ENCODE data around the gene FER.

Gene FER

DNA sequence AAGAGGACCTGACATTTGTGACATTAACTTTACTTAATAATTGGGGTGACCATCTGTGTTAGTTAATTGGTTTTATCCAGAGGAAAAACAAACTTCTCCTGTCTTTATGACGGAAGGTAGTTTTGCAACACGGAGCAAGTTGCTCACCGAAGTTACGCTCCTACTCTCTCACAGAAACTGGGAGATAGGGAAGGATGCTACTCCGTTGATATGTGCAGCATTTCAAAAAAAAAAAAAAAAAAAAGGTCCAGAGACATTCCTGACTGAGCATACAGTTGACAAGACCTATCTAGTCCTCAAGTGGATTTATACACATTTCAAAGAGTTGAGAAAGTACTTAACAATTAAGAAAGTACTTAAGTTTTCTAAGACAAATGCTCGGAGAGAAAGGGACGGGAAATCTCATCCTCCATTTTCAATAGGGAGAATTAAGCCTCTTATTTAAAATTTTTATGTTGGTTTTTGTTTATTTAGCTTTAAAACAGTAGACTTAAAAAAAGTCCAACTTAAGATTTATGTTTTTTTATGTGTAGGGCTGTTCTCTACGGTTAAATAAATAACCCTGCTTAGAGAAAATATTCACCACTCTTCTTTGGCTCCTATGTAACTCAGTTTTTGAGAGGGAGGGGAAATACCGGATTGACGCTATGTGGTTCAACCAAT lies 455 bp upstream of the FER start:
- no peaks in the 10 kb centered on the region for H3K36me3 ChIP-seq
- H3K4me3 ChIP-seq (ENCODE audit: low read depth in 1 of 2, low read length in 1 of 2): peak overlapping the region in 1 of 2 experiments; percentile 80
- TF ChIP-seq, protein P1, sequence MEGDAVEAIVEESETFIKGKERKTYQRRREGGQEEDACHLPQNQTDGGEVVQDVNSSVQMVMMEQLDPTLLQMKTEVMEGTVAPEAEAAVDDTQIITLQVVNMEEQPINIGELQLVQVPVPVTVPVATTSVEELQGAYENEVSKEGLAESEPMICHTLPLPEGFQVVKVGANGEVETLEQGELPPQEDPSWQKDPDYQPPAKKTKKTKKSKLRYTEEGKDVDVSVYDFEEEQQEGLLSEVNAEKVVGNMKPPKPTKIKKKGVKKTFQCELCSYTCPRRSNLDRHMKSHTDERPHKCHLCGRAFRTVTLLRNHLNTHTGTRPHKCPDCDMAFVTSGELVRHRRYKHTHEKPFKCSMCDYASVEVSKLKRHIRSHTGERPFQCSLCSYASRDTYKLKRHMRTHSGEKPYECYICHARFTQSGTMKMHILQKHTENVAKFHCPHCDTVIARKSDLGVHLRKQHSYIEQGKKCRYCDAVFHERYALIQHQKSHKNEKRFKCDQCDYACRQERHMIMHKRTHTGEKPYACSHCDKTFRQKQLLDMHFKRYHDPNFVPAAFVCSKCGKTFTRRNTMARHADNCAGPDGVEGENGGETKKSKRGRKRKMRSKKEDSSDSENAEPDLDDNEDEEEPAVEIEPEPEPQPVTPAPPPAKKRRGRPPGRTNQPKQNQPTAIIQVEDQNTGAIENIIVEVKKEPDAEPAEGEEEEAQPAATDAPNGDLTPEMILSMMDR (IDR thresholded peaks at IDR 0.05): no peak
- peaks cover 36% of the 10 kb centered on the region for H3K27me3 ChIP-seq
- no peak overlapping the region for H3K27ac ChIP-seq
- H3K4me1 ChIP-seq (ENCODE audit: control insufficient read depth in 1 of 2, insufficient read depth in 1 of 2, low read depth in 1 of 2, low read length in 1 of 2): peaks cover 13 to 18% of the 10 kb centered on the region in 2 experiments
- no peaks in the 10 kb centered on the region for H3K9me3 ChIP-seq

DNA sequence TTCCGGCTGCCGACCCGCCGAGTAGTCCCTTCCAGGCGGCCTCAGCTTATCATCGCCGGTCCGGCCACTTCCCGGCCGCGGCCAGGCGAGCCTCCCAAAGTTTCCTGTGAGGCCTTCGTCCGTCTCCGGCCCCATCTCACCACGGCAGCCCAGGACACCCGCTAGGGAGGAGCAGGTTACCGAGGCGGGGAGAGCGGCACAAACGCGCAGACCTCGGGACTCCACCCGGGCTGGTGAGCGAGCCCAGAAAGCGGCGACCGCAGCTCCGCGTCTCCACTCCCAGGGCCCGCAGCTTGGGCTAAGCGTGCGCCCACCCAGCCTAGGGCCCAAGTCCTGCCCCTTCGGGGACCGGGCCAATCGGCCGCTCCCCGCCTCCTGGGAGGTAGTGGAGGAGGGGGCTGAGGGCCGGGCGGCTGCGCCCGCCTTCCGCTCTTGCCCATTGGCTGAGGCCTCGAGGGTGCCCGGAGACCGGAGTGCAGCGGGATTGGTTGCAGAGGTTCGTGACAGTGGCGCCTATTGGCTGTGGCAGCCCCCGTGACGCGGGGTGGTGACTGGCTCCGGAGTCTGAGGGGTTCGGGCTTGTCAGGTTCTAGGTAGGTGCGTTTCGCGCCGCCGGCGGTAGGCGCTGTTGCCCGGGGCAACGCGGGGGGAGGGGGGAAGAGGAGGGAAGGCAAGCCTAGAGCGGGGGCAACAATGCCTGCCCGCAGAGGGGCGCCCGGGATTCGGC lies 867 bp downstream of the FER start:
- peaks cover 13 to 18% of the 10 kb centered on the region in 2 experiments for H3K4me1 ChIP-seq (ENCODE audit: control insufficient read depth in 1 of 2, insufficient read depth in 1 of 2, low read depth in 1 of 2, low read length in 1 of 2)

DNA sequence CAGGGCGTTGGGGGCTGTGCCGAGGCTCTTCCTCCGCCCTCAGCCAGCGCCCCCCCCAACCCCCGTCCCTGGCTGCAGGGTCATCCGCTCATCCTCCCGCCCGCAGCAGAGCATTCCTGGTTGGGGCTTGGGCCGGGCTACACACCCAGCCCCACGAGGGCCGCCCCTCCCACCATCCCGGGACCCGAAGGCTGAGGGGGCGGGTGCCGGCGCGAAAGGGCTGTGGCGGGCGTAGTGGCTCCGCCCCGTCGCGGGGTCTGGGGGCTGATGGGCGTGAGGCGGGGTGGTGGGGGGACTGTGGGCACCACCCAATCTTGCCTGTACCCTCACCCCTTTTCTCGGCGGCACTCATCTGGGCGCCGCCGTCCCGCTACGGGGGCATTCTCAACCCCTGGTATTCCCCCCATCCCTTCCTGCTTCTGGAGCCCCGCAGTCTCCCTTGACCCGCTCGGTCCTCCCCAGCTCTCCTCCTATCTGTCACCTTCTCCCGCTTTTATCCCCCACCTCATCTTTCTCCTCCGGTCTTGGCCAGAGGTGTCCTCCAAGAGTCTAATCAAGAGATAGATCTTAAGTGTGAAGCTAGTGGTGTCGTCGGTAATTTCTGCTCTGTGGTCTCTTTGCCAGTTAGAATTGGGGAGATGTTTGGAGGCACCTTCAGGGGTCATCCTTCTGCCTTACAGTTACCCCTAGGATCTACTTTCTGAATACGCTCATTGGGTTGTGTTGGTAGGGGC lies 1.6 kb downstream of the FER start:
- Histone ChIP-seq H3K36me3 (no peaks in the 10 kb centered on the region), H3K27ac (peak overlapping the region; percentile 57), H3K27me3 (peaks cover 36% of the 10 kb centered on the region), H3K4me3 (ENCODE audit: low read depth in 1 of 2, low read length in 1 of 2) (peak overlapping the region; percentile 80 to 96), H3K4me1 (ENCODE audit: control insufficient read depth in 1 of 2, insufficient read depth in 1 of 2, low read depth in 1 of 2, low read length in 1 of 2) (peaks cover 13 to 18% of the 10 kb centered on the region in 2 experiments), H3K9me3 (no peaks in the 10 kb centered on the region)
- TF ChIP-seq, protein P1 (IDR thresholded peaks at IDR 0.05): no peak

More for the DNA sequence above, 867 bp downstream of the FER start:
- H3K27me3 ChIP-seq: peaks cover 36% of the 10 kb centered on the region
- H3K4me3 ChIP-seq (ENCODE audit: low read depth in 1 of 2, low read length in 1 of 2): peak overlapping the region; percentile 80 to 96
- peak overlapping the region; percentile 57 for H3K27ac ChIP-seq
- TF ChIP-seq, protein P1 (IDR thresholded peaks at IDR 0.05): peak; percentile 50
- H3K9me3 ChIP-seq: no peaks in the 10 kb centered on the region
- H3K36me3 ChIP-seq: no peaks in the 10 kb centered on the region

DNA sequence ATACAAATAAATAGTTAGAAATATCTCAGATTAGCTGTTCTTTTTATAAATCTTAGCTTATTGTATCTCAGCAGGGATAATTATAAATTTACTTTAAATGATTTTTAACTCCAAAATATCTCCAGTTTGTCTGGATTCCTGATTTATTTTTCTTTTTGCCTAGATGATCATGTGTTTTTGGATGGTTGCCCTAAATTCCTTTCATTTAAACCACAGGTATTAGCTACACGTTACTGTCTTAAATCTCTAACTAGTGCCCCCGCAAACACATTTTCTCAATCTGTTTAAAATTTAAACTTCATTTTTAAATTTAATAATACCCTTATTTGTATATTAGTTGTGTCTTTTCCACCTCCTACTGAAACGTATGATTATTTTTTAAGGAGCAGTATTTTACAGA lies 5.6 kb downstream of the FER start:
- TF ChIP-seq, protein P1 (IDR thresholded peaks at IDR 0.05): no peak
- Histone ChIP-seq H3K27ac (no peak overlapping the region), H3K27me3 (peaks cover 17% of the 10 kb centered on the region), H3K36me3 (no peaks in the 10 kb centered on the region), H3K4me1 (ENCODE audit: control insufficient read depth in 1 of 2, insufficient read depth in 1 of 2, low read depth in 1 of 2, low read length in 1 of 2) (peaks cover 5 to 10% of the 10 kb centered on the region in 2 experiments), H3K9me3 (no peaks in the 10 kb centered on the region), H3K4me3 (ENCODE audit: low read depth in 1 of 2, low read length in 1 of 2) (no peak overlapping the region)

DNA sequence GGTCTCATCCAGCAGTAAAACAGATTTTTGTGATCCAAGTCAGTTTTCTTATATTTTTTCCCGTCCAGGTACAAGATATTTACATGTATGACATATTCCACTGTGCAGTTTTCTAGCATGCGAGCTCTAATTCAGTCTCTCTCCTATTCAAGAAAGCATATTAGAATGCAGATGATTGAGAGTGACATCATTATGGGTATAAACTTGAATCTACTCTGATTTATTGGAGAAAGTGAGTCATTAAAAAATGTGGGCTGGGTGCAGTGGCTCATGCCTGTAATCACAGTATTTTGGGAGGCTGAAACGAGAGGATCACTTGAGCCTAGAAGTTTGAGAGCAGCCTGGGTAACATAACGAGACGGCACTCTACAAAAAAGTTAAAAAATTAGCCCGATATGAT lies 6.2 kb downstream of the FER start:
- no peaks in the 10 kb centered on the region for H3K9me3 ChIP-seq
- H3K27ac ChIP-seq: no peak overlapping the region
- H3K4me1 ChIP-seq (ENCODE audit: control insufficient read depth in 1 of 2, insufficient read depth in 1 of 2, low read depth in 1 of 2, low read length in 1 of 2): peaks cover 5 to 8% of the 10 kb centered on the region in 2 experiments
- H3K36me3 ChIP-seq: no peaks in the 10 kb centered on the region
- no peak overlapping the region for H3K4me3 ChIP-seq (ENCODE audit: low read depth in 1 of 2, low read length in 1 of 2)
- peaks cover 16% of the 10 kb centered on the region for H3K27me3 ChIP-seq
- TF ChIP-seq, protein P1 (IDR thresholded peaks at IDR 0.05): no peak
